Endothelial cell of hepatic sinusoid (primary cell): Measurements from ENCODE around the gene RFX8.

Experiments
- in situ Hi-C: cut with HindIII; loops from 2 replicates; pipeline ENCODE4 v1.10.0; 2017; ENCODE audit warnings: low sequenced_read_pairs

Gene RFX8

DNA sequence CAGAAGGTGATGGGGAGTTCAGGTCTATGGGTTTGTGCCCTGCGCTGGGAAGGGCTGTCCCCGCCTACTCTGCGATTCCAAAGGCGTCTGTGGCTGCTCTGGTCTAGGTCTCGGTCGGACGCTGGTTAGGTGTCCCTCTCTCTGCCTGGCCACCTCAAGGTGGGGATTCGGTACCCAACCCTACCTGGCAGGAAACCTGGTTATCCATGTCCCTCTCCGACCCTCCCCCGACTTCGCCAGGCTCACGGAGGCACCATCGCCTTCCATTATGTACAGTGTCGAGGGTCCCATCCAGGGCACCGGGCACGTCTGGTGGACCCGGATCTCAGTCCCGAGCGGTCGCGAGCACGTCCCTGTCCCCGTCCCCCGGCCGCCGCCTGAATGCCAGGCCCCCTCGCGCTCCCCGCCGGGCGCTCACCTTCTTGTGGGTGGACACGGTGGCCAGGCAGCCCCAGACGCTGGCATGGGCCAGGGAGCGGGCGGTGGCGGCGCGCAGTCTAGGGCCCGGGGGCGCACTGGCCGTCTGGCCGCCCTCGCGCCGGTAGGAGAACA is 88.2 kb downstream of the RFX8 start:
- in situ Hi-C loops, result no loop called here

GRCh38 chr2:101383016-101383541 is 91.8 kb downstream of the RFX8 start:
- in situ Hi-C loops, result loop anchor here (5.0 kb wide), 1 partner anchor 36 kb away; no protein-coding TSS in a partner anchor

DNA sequence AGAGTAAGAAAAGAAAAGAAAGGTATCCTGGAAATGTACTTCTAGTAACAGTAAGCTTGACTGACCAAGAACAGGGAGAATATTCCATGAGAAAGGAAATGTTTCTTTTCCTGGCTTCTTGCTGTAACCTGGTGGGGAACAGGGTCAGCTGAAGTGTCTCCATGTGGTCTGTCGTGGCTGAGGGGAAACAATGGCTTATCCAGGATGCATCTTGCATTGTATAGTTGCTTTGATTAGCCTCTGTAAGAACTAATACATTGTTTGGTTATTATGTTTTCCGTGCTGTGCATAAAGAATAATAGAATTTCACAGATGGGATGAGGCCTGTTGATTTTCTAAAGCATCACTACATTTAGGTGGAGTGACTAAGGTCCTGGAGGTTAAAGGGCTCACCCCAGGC is 92.5 kb downstream of the RFX8 start:
- in situ Hi-C loops, result loop anchor here (5.0 kb wide), 1 partner anchor 35 kb away; no protein-coding TSS in a partner anchor

DNA sequence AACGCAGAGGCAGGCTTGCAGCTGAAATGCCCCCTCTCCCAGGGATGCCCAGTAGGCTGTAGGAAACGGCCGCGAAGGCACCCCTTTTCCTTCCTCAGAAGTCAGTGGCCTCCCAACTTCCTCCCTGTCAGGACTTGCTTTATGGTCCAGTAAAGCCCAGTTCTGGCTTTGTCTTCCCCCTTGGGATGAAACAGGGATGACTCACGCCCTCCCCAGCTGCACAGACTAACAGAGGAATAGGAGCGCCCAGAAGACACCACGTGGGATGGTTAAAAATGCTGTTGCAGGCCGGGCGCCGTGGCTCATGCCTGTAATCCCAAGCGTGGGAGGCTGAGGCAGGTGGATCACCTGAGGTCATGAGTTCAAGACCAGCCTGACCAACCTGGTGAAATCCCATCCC is 94.5 kb downstream of the RFX8 start:
- in situ Hi-C loops, result loop anchor here (5.0 kb wide), 1 partner anchor 33 kb away; no protein-coding TSS in a partner anchor

DNA sequence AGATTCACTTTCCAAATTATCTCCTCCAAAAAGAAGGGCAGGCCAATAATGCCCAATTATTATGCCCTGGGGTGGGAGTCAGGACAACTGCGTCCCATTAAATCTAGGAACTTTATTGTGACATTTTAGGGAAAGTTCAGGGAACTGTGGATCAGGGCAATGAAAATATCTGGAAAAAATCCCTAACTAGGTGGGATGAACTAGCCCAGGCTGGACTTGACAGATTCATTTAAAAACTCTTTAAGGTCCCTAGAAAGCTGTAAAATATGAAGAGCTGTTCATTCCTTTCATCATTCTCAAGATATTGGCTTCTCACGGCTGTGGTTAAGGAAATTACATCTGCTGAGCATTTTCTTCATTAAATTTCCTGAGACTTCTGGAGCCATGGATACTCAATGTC is 95.8 kb downstream of the RFX8 start:
- in situ Hi-C loops, result no loop called here

GRCh38 chr2:101375653-101376052 is 99.3 kb downstream of the RFX8 start:
- in situ Hi-C loops, result no loop called here

GRCh38 chr2:101374821-101375561 is 99.9 kb downstream of the RFX8 start:
- in situ Hi-C loops, result loop anchor here (5.0 kb wide), 1 partner anchor 42 kb away; no protein-coding TSS in a partner anchor

GRCh38 chr2:101372792-101373191 is 102.1 kb downstream of the RFX8 start:
- in situ Hi-C loops, result loop anchor here (5.0 kb wide), 1 partner anchor 45 kb away; no protein-coding TSS in a partner anchor

GRCh38 chr2:101371636-101372035 is 103.3 kb downstream of the RFX8 start:
- in situ Hi-C loops, result loop anchor here (5.0 kb wide), 1 partner anchor 46 kb away; no protein-coding TSS in a partner anchor

DNA sequence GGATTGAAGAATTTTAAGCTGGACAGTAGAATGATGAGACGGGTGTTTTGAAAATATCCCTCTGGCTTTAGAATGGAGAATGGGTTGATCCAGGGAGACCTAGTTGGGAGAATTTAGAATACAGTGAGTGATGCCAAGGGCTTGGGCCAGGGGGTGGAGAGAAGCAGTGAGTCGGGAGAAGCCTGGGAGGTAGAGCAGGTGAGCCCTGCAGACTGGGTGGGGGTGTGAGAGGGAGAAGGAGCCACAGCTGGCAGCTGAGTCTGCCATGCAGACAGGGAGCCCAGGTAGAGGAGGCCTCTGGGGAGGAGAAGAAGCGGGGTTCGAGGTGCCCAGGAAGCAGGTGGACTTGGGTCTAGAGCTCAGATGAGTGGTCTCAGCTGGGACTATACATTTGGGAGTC is 105.8 kb downstream of the RFX8 start:
- in situ Hi-C loops, result no loop called here

DNA sequence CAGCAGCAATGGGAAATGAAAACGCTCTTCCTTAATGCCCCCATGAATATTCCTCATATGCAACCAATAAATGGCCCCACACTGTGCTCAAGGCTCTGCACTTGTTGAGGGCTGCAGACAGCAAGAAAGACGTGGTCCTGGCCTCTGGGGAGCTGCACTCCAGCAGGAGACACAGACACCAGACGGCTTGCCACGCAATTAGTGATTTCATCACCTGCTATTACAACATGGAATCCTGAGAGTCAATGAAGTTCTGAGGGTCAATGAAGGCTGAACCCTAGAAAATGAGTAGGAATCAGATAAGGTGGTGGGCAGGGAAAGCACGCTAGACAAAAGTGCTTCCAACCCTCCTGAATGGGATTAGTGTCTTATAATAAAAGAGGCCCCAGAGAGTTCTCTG is 106.5 kb downstream of the RFX8 start:
- in situ Hi-C loops, result no loop called here

GRCh38 chr2:101367508-101367907 is 107.4 kb downstream of the RFX8 start:
- in situ Hi-C loops, result no loop called here

DNA sequence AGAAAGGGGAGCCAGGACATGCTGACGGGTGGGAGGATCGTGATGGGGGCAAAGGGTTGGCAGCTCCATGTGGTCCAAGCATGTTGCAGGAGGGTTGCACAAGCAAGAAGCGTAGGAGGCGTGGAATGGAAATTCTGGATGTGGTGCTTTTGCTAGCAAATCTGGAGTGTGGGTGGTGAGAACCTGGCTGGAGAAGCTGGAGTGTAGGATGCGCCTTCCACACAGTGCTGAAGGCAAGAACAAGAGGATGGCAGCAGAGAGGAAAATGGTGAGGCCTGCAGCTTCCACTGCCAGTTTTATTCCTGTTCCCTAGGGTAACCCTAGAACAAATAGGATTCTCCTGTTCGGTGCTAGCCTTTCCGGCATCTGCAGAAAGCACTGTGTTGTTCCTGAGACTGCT is 110.0 kb downstream of the RFX8 start:
- in situ Hi-C loops, result no loop called here

GRCh38 chr2:101362777-101363176 is 112.1 kb downstream of the RFX8 start:
- in situ Hi-C loops, result no loop called here

- in situ Hi-C loops, result no loop called here
These were observed 112.6 kb downstream of the RFX8 start for GRCh38 chr2:101362316-101362715.

DNA sequence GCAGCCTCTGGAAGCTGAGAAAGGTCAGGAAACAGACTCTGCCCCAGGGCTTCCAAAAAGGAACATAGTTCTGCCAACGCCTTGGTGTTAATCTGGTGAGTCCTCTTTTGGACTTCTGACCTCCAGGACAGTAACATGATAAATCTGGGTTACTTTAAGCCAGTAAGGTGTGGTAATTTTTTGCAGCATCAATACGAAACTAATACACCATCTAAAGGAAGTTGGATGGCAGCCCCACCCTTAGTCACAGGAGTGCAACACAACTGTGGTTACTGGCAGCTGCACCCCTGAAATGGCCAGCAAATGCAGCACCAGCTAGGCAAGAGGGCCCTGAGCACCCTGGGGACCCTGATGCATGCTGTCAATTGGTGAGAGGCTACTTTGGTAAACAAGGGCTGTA is 113.4 kb downstream of the RFX8 start:
- in situ Hi-C loops, result no loop called here

GRCh38 chr2:101361121-101361520 is 113.8 kb downstream of the RFX8 start:
- in situ Hi-C loops, result no loop called here

- in situ Hi-C loops, result no loop called here
These were observed 114.7 kb downstream of the RFX8 start for GRCh38 chr2:101360232-101360631.

DNA sequence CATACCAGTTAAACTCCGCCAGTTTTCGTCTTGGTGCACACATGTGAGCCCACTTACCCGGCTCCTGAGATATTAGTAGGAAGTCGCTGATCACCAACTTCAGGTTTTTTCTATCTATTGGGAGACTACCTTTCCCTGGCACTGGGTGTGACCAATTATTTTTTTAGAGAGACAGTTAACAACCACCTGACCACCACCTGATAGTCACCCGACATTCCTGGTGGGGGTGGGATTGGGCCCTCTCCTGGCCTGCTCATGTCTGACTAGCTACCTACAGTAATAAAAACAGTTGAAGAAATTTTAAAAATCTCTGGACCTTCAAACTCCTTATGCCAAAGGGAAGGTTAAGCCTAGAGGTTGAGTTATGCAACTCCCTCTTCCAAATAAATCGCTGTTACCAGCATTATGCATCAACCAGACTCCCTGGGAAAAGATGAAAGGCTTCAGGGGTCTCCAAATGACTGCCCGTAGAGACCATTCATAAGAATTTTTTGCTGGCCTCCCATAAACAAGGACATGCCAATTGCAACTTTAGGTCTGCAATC is 115.4 kb downstream of the RFX8 start:
- in situ Hi-C loops, result no loop called here

GRCh38 chr2:101357376-101357775 is 117.5 kb downstream of the RFX8 start:
- in situ Hi-C loops, result no loop called here

DNA sequence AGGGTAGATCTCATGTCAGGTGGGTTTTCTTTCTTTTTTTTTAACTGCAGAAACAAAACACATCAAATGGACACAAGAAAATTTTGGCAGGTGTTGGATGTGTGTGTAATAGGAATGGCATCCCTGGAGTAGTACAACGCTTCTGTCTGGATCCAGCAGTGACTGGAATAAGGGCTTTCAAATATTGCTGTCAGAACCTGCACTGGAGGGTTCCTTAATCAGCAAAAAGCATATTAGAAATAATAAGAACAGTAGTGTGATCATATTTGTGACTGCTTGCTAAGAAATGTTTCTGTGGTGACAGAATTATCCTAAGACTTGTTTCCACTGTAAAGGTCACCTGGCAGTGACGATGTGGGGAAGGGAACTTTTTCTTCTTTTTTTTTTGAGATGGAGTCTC is 118.4 kb downstream of the RFX8 start:
- in situ Hi-C loops, result no loop called here

DNA sequence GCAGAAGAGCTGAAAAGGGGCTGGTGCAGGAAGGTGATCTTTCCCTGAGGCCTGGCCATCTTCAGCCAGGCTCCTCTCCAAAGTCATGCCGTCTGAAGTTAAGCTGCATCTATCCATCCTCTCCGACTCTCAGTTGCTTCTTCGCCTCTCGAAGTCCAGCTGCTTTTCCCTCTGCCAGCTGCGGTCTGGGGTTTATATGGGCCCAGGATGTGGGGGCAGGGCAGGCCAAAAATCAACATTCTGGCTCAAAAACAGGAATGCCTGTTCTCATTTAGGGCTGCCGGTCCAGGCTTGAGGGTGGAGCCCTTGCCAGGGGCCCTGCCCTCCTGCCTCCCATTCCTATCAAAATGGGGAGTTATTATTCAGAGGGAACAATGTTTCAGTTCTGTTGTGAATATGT is 118.9 kb downstream of the RFX8 start:
- in situ Hi-C loops, result no loop called here
